Keratinocyte (primary cell): ENCODE measurements around the gene GRK4.

ENCODE experiments used
- EZH2 ChIP-seq: IDR thresholded peaks from one replicate; pipeline ENCODE4 v1.6.1; 2012; ENCODE audit warnings: inconsistent platforms, mild to moderate bottlenecking, low read length, moderate library complexity
- TF ChIP-seq, protein P1 (sequence below), 3 experiments: IDR thresholded peaks in 1 of 3; conservative IDR thresholded peaks in 1 of 3; optimal IDR thresholded peaks in 1 of 3; 2 replicates in 2 of 3; 3 replicates in 1 of 3; pipeline versions ENCODE3 to v1.5.1; 2011; ENCODE audit warnings: low read length in 3 of 3, mild to moderate bottlenecking in 3 of 3, moderate library complexity in 2 of 3, control low read depth in 1 of 3, inconsistent platforms in 1 of 3; ENCODE audit not compliant: insufficient read depth in 2 of 3; ENCODE audit errors: extremely low read depth in 1 of 3

DNA sequence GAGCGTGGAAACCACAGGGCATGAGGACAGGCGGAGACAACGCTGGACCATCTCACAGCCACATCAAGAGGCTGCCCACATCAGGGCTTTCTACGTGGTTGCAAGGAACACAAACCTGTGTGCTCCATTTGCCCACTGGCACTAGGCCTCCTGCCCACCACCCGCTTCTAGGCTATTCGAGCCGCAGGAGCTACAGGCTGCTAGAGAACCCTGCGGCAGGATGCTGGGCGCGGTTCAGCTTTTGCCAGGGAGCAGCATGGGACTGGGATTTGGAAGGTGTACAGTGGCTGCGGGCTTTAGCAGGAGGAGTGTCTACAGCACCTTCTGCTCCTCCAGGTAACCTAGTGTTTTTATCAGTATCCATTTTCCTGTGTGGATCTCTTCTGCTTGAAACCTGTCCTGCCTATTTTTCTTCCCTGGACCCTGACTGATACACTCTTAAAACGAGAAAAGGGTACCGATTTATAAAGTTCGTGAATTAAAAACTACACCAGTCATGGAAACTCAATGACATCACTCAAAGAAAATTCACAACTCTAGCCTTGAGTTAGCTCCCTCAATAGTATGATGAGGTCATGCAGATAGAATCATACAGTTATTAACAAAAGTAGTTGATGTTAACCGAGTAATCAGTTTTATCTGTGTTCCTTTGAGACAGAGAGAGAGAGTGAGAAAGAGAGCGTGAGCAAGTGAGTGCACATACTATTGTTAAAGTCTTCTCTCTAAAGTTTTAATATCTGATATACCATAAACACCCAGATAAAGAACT is 13.0 kb upstream of the GRK4 start:
- TF ChIP-seq, protein P1, sequence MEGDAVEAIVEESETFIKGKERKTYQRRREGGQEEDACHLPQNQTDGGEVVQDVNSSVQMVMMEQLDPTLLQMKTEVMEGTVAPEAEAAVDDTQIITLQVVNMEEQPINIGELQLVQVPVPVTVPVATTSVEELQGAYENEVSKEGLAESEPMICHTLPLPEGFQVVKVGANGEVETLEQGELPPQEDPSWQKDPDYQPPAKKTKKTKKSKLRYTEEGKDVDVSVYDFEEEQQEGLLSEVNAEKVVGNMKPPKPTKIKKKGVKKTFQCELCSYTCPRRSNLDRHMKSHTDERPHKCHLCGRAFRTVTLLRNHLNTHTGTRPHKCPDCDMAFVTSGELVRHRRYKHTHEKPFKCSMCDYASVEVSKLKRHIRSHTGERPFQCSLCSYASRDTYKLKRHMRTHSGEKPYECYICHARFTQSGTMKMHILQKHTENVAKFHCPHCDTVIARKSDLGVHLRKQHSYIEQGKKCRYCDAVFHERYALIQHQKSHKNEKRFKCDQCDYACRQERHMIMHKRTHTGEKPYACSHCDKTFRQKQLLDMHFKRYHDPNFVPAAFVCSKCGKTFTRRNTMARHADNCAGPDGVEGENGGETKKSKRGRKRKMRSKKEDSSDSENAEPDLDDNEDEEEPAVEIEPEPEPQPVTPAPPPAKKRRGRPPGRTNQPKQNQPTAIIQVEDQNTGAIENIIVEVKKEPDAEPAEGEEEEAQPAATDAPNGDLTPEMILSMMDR (optimal IDR thresholded peaks at IDR 0.05 in 1 of 3, IDR thresholded peaks at IDR 0.05 in 1 of 3, conservative IDR thresholded peaks at IDR 0.05 in 1 of 3; ENCODE audit: extremely low read depth in 1 of 3, insufficient read depth in 2 of 3, low read length in 3 of 3): no peak
- no peak for TF ChIP-seq EZH2
